ENCODE results near the gene SLC2A4RG.

Gene SLC2A4RG

DNA sequence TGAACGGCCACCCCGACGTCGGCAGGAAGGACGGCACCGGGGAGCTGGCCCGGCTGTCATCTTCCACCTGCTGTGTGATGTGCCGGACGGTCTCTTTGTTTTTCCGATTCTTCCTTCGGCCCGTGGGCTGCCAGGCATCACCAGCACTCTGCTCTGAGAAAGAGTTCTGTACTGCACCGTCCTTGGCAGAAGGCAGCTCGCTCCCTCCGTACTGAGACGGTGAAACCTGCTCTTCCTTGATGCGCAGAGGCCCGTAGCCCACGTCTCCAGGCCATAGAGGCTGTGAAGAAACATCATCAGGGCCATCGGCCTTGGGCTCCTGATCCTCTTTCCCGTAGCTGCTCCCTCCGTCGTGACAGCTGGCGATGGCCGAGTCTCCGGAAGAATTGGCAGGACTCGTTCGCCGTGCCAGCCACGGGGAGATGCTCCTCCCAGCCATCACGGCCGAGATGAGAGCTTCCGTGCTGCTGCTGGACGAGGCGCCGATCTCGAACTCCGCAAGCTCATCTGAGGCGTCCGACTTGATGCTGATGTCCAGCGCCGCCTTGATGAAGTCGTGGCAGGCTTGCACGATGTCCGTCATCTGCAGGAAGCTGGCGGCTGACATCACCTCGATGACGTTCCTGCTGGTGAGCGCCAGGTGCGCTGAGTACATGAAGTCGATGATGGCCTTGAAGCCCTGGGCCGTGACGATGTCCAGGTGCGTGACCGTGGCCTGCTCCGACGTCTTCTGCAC is 50.4 kb downstream of the SLC2A4RG start:
- Histone ChIP-seq H3K9me3 (ENCODE audit: severe bottlenecking) (no peaks in the 10 kb centered on the region), H3K4me1 (ENCODE audit: insufficient read depth, poor library complexity, severe bottlenecking) (no peaks in the 10 kb centered on the region), H3K36me3 (ENCODE audit: low read depth) (no peaks in the 10 kb centered on the region), H3K4me3 (ENCODE audit: severe bottlenecking) (no peak overlapping the region), H3K27me3 (ENCODE audit: insufficient read depth, poor library complexity, severe bottlenecking) (no peaks in the 10 kb centered on the region), H3K27ac (ENCODE audit: poor library complexity, severe bottlenecking) (no peak overlapping the region)
- ATAC-seq (ENCODE audit: low read depth) = no peak
- no peak for DNase-seq (ENCODE audit: low spot score)
- TF ChIP-seq, protein P1, sequence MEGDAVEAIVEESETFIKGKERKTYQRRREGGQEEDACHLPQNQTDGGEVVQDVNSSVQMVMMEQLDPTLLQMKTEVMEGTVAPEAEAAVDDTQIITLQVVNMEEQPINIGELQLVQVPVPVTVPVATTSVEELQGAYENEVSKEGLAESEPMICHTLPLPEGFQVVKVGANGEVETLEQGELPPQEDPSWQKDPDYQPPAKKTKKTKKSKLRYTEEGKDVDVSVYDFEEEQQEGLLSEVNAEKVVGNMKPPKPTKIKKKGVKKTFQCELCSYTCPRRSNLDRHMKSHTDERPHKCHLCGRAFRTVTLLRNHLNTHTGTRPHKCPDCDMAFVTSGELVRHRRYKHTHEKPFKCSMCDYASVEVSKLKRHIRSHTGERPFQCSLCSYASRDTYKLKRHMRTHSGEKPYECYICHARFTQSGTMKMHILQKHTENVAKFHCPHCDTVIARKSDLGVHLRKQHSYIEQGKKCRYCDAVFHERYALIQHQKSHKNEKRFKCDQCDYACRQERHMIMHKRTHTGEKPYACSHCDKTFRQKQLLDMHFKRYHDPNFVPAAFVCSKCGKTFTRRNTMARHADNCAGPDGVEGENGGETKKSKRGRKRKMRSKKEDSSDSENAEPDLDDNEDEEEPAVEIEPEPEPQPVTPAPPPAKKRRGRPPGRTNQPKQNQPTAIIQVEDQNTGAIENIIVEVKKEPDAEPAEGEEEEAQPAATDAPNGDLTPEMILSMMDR (IDR thresholded peaks at IDR 0.05; ENCODE audit: poor library complexity, severe bottlenecking) = no peak

DNA sequence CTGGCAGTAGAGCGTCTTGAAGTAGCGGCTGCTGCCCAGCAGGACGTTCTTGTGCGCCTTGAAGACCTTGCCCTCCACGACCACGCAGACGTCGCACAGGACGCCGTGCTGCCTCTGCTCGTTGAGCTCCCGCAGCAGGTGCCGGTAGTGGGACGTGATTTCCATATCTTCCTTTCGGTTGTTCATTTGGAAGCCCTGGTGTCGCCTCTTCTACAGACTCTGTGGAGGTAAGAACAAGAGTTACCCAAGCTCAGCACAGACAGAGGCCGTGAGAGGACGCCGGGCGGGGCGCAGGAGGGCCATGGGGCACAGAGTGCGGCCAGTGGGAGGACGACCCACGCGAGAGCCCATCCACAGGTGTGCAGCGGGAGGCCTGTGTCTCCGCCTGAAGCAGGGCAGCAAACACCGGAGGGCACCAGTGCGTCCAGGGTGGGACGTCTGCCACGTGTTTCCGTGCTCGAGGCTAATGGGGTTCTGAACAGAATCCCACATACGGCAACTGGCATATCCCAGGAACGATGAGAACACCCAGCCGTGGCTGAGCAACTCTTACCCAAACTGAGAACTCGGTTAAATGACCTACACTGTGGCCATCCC is 51.1 kb downstream of the SLC2A4RG start:
- H3K36me3 ChIP-seq (ENCODE audit: low read depth) = no peaks in the 10 kb centered on the region
- H3K4me1 ChIP-seq (ENCODE audit: insufficient read depth, poor library complexity, severe bottlenecking) = no peaks in the 10 kb centered on the region
- TF ChIP-seq, protein P1 (IDR thresholded peaks at IDR 0.05; ENCODE audit: poor library complexity, severe bottlenecking) = no peak
- no peak overlapping the region for H3K4me3 ChIP-seq (ENCODE audit: severe bottlenecking)
- no peaks in the 10 kb centered on the region for H3K27me3 ChIP-seq (ENCODE audit: insufficient read depth, poor library complexity, severe bottlenecking)
- H3K27ac ChIP-seq (ENCODE audit: poor library complexity, severe bottlenecking) = no peak overlapping the region
- no peaks in the 10 kb centered on the region for H3K9me3 ChIP-seq (ENCODE audit: severe bottlenecking)
- ATAC-seq (ENCODE audit: low read depth) = no peak
- no peak for DNase-seq (ENCODE audit: low spot score)

DNA sequence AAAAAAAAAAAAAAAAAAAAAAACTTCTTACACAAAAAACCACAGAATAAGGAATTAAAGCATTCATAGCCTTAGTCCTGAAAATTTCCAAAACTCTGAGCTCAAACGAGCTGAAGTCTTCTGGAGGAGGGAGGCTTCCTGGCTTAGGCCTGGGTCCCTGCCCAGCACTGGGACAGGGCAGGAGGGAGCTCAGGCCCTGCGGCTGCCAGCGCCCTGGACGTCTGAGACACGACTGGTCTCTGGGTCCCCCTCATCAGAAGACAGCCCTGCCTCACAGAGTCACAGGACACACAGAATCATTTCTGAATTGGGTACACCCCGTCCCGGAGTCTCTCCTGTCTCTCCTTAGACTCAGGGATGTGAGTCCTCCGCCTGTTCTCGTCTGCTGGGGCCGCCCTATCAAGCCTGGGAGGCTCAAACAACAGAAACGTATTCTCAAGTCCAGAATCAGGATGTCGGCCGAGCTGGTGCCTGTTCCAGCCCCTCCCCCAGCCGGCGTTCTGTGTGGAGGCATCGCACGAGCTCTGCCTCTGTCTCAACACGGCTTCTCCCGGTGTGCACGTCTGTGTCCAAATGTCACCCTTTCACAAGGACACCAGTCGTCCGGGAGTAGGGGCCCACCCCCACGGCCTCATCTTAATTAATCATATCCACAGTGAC is 52.1 kb downstream of the SLC2A4RG start:
- TF ChIP-seq, protein P1 (IDR thresholded peaks at IDR 0.05; ENCODE audit: poor library complexity, severe bottlenecking) = no peak
- Histone ChIP-seq H3K4me3 (ENCODE audit: severe bottlenecking) (no peak overlapping the region), H3K9me3 (ENCODE audit: severe bottlenecking) (no peaks in the 10 kb centered on the region), H3K4me1 (ENCODE audit: insufficient read depth, poor library complexity, severe bottlenecking) (no peaks in the 10 kb centered on the region), H3K27ac (ENCODE audit: poor library complexity, severe bottlenecking) (no peak overlapping the region), H3K27me3 (ENCODE audit: insufficient read depth, poor library complexity, severe bottlenecking) (no peaks in the 10 kb centered on the region), H3K36me3 (ENCODE audit: low read depth) (no peaks in the 10 kb centered on the region)
- DNase-seq (ENCODE audit: low spot score) (no peak), ATAC-seq (ENCODE audit: low read depth) (no peak)

DNA sequence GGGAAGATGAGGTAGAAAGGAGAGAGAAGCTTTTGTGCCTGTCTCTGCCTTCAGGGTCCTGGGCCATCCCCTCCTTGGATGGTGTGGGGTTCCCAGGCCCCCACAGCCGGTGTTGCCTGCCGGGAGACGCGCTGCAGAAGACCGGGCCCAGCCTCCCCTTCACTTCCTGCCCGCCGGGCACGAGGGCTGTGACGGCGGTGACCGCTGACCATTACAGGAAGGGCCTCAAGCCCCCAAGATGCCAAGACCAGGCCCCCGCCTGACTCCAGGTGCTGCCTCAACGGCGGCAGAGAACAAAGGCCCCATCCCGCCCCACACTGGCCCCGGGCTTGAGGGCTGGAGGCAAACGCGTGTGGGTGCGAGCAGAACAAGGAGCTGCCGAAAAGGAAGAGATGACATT is 53.3 kb downstream of the SLC2A4RG start:
- no peak for DNase-seq (ENCODE audit: low spot score)
- H3K9me3 ChIP-seq (ENCODE audit: severe bottlenecking) = no peaks in the 10 kb centered on the region
- TF ChIP-seq, protein P1 (IDR thresholded peaks at IDR 0.05; ENCODE audit: poor library complexity, severe bottlenecking) = no peak
- no peaks in the 10 kb centered on the region for H3K4me1 ChIP-seq (ENCODE audit: insufficient read depth, poor library complexity, severe bottlenecking)
- no peaks in the 10 kb centered on the region for H3K27me3 ChIP-seq (ENCODE audit: insufficient read depth, poor library complexity, severe bottlenecking)
- no peak for ATAC-seq (ENCODE audit: low read depth)
- no peaks in the 10 kb centered on the region for H3K36me3 ChIP-seq (ENCODE audit: low read depth)
- H3K4me3 ChIP-seq (ENCODE audit: severe bottlenecking) = no peak overlapping the region
- no peak overlapping the region for H3K27ac ChIP-seq (ENCODE audit: poor library complexity, severe bottlenecking)

All from RWPE2 (cell line).